ENCODE results near the gene ECI1.
A peak's percentile ranks its signal among the peaks of the same experiment; 100 is the strongest.

The ECI1 gene

GRCh38 chr16:2223221-2223941 is 28.0 kb downstream of the ECI1 start, which contains the start of gene E4F1:
Gene E4F1, plus strand, starts transcription at chr16:2223591. Its CDS starts 23 bp downstream, at chr16:2223614.
- in situ Hi-C loops (cut with HindIII; ENCODE audit: low sequenced_read_pairs), result no loop called here
- DNase-seq (ENCODE audit: low read depth, low spot score), result peak; percentile 100
- TF ChIP-seq CTCF (IDR thresholded peaks at IDR 0.05; ENCODE audit: low read depth, low read length), result no peak
- peak within 1 kb of the TSS; percentile 90 for H3K4me3 ChIP-seq (ENCODE audit: low read depth, low read length)

GRCh38 chr16:2216330-2216729 is 35.1 kb downstream of the ECI1 start:
- DNase-seq (ENCODE audit: low read depth, low spot score), result no peak
- in situ Hi-C loops (cut with HindIII; ENCODE audit: low sequenced_read_pairs), result no loop called here
- TF ChIP-seq CTCF (IDR thresholded peaks at IDR 0.05; ENCODE audit: low read depth, low read length), result no peak
- no peak overlapping the region for H3K4me3 ChIP-seq (ENCODE audit: low read depth, low read length)

GRCh38 chr16:2214719-2214968 is 36.7 kb downstream of the ECI1 start, which contains the start of gene PGP:
Gene PGP, minus strand, starts transcription at chr16:2214840. Its CDS starts 63 bp downstream, at chr16:2214777.
- no peak for DNase-seq (ENCODE audit: low read depth, low spot score)
- TF ChIP-seq CTCF (IDR thresholded peaks at IDR 0.05; ENCODE audit: low read depth, low read length), result no peak
- in situ Hi-C loops (cut with HindIII; ENCODE audit: low sequenced_read_pairs), result no loop called here
- peak within 1 kb of the TSS; percentile 71 for H3K4me3 ChIP-seq (ENCODE audit: low read depth, low read length)

GRCh38 chr16:2213817-2214718 is 37.3 kb downstream of the ECI1 start:
- in situ Hi-C loops (cut with HindIII; ENCODE audit: low sequenced_read_pairs), result no loop called here
- peak overlapping the region; percentile 54 for H3K4me3 ChIP-seq (ENCODE audit: low read depth, low read length)
- DNase-seq (ENCODE audit: low read depth, low spot score), result no peak
- TF ChIP-seq CTCF (IDR thresholded peaks at IDR 0.05; ENCODE audit: low read depth, low read length), result no peak

- in situ Hi-C loops (cut with HindIII; ENCODE audit: low sequenced_read_pairs), result no loop called here
- DNase-seq (ENCODE audit: low read depth, low spot score), result no peak
- no peak for TF ChIP-seq CTCF (IDR thresholded peaks at IDR 0.05; ENCODE audit: low read depth, low read length)
- peak overlapping the region; percentile 54 for H3K4me3 ChIP-seq (ENCODE audit: low read depth, low read length)
Measured at GRCh38 chr16:2212362-2213324, 38.7 kb downstream of the ECI1 start.

GRCh38 chr16:2211923-2212347 is 39.5 kb downstream of the ECI1 start:
- DNase-seq (ENCODE audit: low read depth, low spot score), result no peak
- no peak overlapping the region for H3K4me3 ChIP-seq (ENCODE audit: low read depth, low read length)
- TF ChIP-seq CTCF (IDR thresholded peaks at IDR 0.05; ENCODE audit: low read depth, low read length), result no peak
- in situ Hi-C loops (cut with HindIII; ENCODE audit: low sequenced_read_pairs), result no loop called here

Data from astrocyte of the spinal cord (primary cell).